ENCODE measurements around the gene SPATA31C1.

The SPATA31C1 gene

DNA sequence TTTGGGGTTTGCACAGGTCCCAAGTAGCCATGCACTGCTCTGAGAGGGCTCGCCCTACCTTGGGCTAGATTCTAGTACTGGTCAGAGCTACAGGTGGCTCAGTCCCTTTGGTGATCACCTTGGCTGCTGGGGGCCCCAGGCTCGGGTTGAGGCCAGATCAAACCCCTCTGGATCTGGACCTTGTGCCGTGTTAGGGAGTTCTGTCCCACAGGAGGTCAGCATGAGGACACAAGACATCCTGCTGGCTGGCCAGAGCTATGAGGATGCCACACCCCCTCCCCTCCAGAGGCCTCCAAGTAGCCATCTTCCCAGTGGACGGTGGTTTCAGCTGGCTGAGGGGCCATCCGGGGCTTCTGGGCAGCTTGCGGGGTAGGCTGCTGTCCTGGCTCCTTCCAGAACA, 46.0 kb downstream of the SPATA31C1 start:
- no peaks in the 10 kb centered on the region for H3K79me2 ChIP-seq (ENCODE audit: insufficient read depth, low read length)
- H3K4me1 ChIP-seq (ENCODE audit: insufficient read depth, low read length): no peaks in the 10 kb centered on the region
- no peak overlapping the region for H3K4me2 ChIP-seq (ENCODE audit: insufficient read depth, low read length)
- no peaks in the 10 kb centered on the region for H3K9me3 ChIP-seq (ENCODE audit: insufficient read depth, low read length, severe bottlenecking)
- H2AFZ ChIP-seq (ENCODE audit: low read depth, low read length): no peak overlapping the region
- no peaks in the 10 kb centered on the region for H4K20me1 ChIP-seq (ENCODE audit: insufficient read depth, low read length)
- no peaks in the 10 kb centered on the region for H3K36me3 ChIP-seq (ENCODE audit: insufficient read depth, low read length)
- no peak overlapping the region for H3K9ac ChIP-seq (ENCODE audit: low read depth, low read length)
- TF ChIP-seq, protein P1, sequence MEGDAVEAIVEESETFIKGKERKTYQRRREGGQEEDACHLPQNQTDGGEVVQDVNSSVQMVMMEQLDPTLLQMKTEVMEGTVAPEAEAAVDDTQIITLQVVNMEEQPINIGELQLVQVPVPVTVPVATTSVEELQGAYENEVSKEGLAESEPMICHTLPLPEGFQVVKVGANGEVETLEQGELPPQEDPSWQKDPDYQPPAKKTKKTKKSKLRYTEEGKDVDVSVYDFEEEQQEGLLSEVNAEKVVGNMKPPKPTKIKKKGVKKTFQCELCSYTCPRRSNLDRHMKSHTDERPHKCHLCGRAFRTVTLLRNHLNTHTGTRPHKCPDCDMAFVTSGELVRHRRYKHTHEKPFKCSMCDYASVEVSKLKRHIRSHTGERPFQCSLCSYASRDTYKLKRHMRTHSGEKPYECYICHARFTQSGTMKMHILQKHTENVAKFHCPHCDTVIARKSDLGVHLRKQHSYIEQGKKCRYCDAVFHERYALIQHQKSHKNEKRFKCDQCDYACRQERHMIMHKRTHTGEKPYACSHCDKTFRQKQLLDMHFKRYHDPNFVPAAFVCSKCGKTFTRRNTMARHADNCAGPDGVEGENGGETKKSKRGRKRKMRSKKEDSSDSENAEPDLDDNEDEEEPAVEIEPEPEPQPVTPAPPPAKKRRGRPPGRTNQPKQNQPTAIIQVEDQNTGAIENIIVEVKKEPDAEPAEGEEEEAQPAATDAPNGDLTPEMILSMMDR (IDR thresholded peaks at IDR 0.05; ENCODE audit: borderline replicate concordance, extremely low read depth, low read length, poor library complexity, severe bottlenecking): no peak
- no peak for TF ChIP-seq EZH2 (IDR thresholded peaks at IDR 0.05; ENCODE audit: borderline replicate concordance, low read depth, low read length, severe bottlenecking)
- DNase-seq (no peak), ATAC-seq (ENCODE audit: insufficient read depth, low read depth) (no peak)
- H3K27ac ChIP-seq (ENCODE audit: low read length): no peak overlapping the region
- H3K27me3 ChIP-seq (ENCODE audit: insufficient read depth, low read length, poor library complexity): no peaks in the 10 kb centered on the region
- H3K4me3 ChIP-seq (ENCODE audit: low read depth in 1 of 2, low read length in 2 of 2): no peak overlapping the region

DNA sequence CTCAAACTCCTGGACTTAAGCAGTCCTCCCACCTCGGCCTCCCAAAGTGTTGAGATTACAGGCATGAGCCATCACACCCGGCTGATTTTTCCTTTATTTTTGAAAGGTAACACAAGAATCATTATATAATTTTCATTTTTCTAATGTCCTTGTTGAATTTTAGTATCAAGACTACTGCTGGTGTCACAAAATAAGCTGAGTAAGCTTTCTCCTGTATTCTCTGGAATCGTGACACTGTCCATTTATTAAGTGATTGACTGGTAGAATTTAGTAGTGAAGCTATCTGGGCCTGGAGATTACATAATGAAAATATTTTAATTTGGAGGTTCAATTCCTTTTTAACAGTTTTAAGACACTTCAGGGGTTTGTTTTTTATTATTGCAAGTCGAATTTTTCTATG, 47.1 kb downstream of the SPATA31C1 start:
- no peaks in the 10 kb centered on the region for H3K9me3 ChIP-seq (ENCODE audit: insufficient read depth, low read length, severe bottlenecking)
- H3K79me2 ChIP-seq (ENCODE audit: insufficient read depth, low read length): no peaks in the 10 kb centered on the region
- DNase-seq (no peak), ATAC-seq (ENCODE audit: insufficient read depth, low read depth) (no peak)
- H4K20me1 ChIP-seq (ENCODE audit: insufficient read depth, low read length): no peaks in the 10 kb centered on the region
- H3K4me3 ChIP-seq (ENCODE audit: low read depth in 1 of 2, low read length in 2 of 2): no peak overlapping the region
- no peaks in the 10 kb centered on the region for H3K4me1 ChIP-seq (ENCODE audit: insufficient read depth, low read length)
- H3K9ac ChIP-seq (ENCODE audit: low read depth, low read length): no peak overlapping the region
- TF ChIP-seq, protein P1 (IDR thresholded peaks at IDR 0.05; ENCODE audit: borderline replicate concordance, extremely low read depth, low read length, poor library complexity, severe bottlenecking): no peak
- TF ChIP-seq EZH2 (IDR thresholded peaks at IDR 0.05; ENCODE audit: borderline replicate concordance, low read depth, low read length, severe bottlenecking): no peak
- no peak overlapping the region for H3K27ac ChIP-seq (ENCODE audit: low read length)
- no peaks in the 10 kb centered on the region for H3K27me3 ChIP-seq (ENCODE audit: insufficient read depth, low read length, poor library complexity)
- no peaks in the 10 kb centered on the region for H3K36me3 ChIP-seq (ENCODE audit: insufficient read depth, low read length)
- no peak overlapping the region for H3K4me2 ChIP-seq (ENCODE audit: insufficient read depth, low read length)
- H2AFZ ChIP-seq (ENCODE audit: low read depth, low read length): no peak overlapping the region

GRCh38 chr9:87968155-87968554, 50.4 kb downstream of the SPATA31C1 start:
- no peak overlapping the region for H3K4me2 ChIP-seq (ENCODE audit: insufficient read depth, low read length)
- no peak overlapping the region for H3K27ac ChIP-seq (ENCODE audit: low read length)
- no peaks in the 10 kb centered on the region for H3K9me3 ChIP-seq (ENCODE audit: insufficient read depth, low read length, severe bottlenecking)
- H3K4me1 ChIP-seq (ENCODE audit: insufficient read depth, low read length): no peaks in the 10 kb centered on the region
- no peaks in the 10 kb centered on the region for H4K20me1 ChIP-seq (ENCODE audit: insufficient read depth, low read length)
- TF ChIP-seq, protein P1 (IDR thresholded peaks at IDR 0.05; ENCODE audit: borderline replicate concordance, extremely low read depth, low read length, poor library complexity, severe bottlenecking): no peak
- no peak for TF ChIP-seq EZH2 (IDR thresholded peaks at IDR 0.05; ENCODE audit: borderline replicate concordance, low read depth, low read length, severe bottlenecking)
- no peaks in the 10 kb centered on the region for H3K79me2 ChIP-seq (ENCODE audit: insufficient read depth, low read length)
- H3K4me3 ChIP-seq (ENCODE audit: low read depth in 1 of 2, low read length in 2 of 2): no peak overlapping the region
- H2AFZ ChIP-seq (ENCODE audit: low read depth, low read length): no peak overlapping the region
- DNase-seq (no peak), ATAC-seq (ENCODE audit: insufficient read depth, low read depth) (no peak)
- H3K27me3 ChIP-seq (ENCODE audit: insufficient read depth, low read length, poor library complexity): no peaks in the 10 kb centered on the region
- no peak overlapping the region for H3K9ac ChIP-seq (ENCODE audit: low read depth, low read length)
- H3K36me3 ChIP-seq (ENCODE audit: insufficient read depth, low read length): no peaks in the 10 kb centered on the region

DNA sequence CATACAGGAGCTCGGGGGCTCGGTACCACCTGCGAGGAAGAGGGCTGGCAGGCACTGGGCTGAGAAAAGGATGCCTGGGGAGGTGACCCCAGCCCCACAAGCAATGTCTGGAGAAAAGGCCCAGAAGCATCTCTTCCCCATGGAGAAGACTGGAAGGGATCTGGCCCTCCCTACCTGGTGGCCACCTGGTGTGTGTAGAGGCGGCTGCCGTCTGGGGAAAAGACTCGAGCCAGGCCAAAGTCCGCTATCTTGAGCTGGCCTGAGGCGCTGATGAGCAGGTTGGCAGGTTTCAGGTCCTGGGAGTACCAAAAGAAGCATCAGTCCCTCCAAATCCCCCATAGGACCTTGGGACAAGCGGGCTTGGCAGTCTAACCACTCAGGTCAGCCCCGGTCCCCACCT, 52.8 kb downstream of the SPATA31C1 start:
- no peak overlapping the region for H3K4me3 ChIP-seq (ENCODE audit: low read depth in 1 of 2, low read length in 2 of 2)
- H2AFZ ChIP-seq (ENCODE audit: low read depth, low read length): no peak overlapping the region
- H3K27me3 ChIP-seq (ENCODE audit: insufficient read depth, low read length, poor library complexity): no peaks in the 10 kb centered on the region
- ATAC-seq (ENCODE audit: insufficient read depth, low read depth) (no peak), DNase-seq (no peak)
- no peak overlapping the region for H3K27ac ChIP-seq (ENCODE audit: low read length)
- H4K20me1 ChIP-seq (ENCODE audit: insufficient read depth, low read length): no peaks in the 10 kb centered on the region
- no peak overlapping the region for H3K9ac ChIP-seq (ENCODE audit: low read depth, low read length)
- no peaks in the 10 kb centered on the region for H3K4me1 ChIP-seq (ENCODE audit: insufficient read depth, low read length)
- TF ChIP-seq, protein P1 (IDR thresholded peaks at IDR 0.05; ENCODE audit: borderline replicate concordance, extremely low read depth, low read length, poor library complexity, severe bottlenecking): no peak
- no peak for TF ChIP-seq EZH2 (IDR thresholded peaks at IDR 0.05; ENCODE audit: borderline replicate concordance, low read depth, low read length, severe bottlenecking)
- no peak overlapping the region for H3K4me2 ChIP-seq (ENCODE audit: insufficient read depth, low read length)
- H3K9me3 ChIP-seq (ENCODE audit: insufficient read depth, low read length, severe bottlenecking): no peaks in the 10 kb centered on the region
- no peaks in the 10 kb centered on the region for H3K36me3 ChIP-seq (ENCODE audit: insufficient read depth, low read length)
- H3K79me2 ChIP-seq (ENCODE audit: insufficient read depth, low read length): no peaks in the 10 kb centered on the region
